HG02981 (cell line): Measurements from ENCODE around the gene CAMK2A.
"Not testable (repeated sequence)": the region's sequence is repeated elsewhere in the genome, so short reads cannot be mapped to it uniquely, and the experiment has no call there.

Experiments
- ATAC-seq: cut with Tn5 transposase; IDR thresholded peaks from one replicate; pipeline ENCODE4 v1.9.1; 2021; ENCODE audit warnings: mild to moderate bottlenecking, moderate library complexity; ENCODE audit not compliant: unreplicated experiment

The CAMK2A gene

GRCh38 chr5:150256410-150257064 is 33.0 kb downstream of the CAMK2A start:
- no peak for ATAC-seq

DNA sequence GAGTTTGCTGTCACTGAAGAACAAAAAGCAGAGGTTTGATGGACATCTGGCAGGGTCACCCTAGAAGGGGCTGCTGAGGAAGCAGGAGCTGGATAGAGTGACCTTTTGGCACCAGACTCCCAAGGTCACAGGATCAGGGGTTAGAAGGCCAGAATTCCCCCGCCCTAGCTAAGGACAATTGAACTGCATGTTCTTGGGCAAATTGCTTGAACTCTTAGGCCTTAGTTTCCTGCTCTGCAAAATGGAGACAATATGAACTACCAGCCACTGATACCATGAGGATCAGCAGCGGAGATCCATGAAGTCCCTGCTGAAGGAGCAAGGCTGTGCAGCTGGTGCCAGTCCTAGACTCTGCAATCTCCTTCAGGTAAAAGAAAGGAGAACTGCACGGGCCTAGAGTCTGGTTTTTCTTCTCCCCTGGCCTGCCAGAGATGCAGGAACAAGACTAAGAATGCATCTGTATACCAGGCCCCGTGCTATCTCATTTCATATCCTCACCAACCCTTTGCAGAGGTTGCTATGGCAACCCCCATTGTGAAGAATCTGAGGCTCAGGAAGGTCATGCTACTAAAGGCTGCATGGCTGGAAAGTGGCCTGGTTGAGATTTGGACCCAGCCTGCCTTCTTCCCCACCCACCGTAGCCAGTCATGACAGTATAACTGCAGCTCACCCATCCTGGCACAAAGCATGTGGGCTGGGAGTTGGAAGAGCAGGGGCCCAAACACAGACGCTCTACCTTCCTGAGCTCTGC is 33.7 kb downstream of the CAMK2A start:
- no peak for ATAC-seq

DNA sequence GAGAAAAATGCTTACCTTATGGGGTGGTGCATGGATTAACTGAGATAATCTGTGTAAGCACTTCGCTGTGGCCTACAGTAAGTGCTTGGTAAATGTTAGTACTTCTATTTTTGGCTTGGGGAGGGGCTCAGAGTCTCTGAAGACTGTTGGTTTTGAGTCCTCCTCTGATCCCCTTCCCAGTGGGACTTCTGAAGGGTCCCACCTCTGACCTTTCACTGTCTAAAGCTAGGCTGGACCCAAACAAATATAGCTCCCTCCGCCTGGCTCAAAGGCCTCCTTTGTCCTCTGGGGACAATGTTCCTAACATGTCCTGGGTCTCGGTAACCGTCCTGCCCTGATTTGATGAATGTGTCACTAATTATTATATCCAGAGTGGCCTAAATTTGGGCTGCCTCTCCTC is 34.8 kb downstream of the CAMK2A start:
- no peak for ATAC-seq

- ATAC-seq: no peak
Observed at GRCh38 chr5:150254363-150254762, 35.2 kb downstream of the CAMK2A start.

DNA sequence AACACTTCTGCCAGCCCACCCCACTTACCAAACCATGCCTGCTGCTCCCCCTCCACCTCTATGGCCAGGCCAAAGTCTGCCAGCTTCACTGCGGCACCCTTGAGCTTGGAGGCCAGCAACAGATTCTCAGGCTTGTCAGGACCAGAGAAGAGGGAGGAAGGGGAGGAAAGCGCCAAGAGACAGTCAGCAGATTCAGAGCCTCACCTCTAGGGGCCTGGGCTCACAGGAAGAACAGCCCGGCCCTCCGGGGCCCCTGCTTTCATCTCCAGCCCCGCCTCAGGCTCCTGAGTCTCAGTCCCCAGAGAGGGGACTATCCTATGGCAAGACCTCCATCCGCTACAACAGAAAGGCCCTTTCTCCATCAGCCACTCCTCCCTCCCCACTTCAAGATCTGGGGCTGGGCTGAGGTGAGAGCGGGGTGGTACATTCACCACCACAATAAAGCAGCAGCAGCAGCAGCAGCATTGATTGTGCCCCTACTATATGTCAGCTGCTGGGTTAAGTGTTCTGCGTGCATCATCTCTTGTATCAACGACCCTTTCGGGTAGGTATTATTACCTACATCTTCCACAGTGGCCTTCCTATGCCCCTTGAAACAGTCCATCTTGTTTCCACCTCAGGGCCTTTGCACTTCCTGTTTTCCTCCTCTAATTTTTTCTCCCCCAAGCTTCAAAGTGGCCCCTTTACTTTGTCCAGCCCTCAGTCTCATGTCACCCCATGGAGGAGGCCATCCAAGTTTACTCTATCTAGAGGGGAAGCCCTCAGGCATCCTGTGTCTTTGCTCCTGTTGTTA is 36.0 kb downstream of the CAMK2A start:
- ATAC-seq: no peak

DNA sequence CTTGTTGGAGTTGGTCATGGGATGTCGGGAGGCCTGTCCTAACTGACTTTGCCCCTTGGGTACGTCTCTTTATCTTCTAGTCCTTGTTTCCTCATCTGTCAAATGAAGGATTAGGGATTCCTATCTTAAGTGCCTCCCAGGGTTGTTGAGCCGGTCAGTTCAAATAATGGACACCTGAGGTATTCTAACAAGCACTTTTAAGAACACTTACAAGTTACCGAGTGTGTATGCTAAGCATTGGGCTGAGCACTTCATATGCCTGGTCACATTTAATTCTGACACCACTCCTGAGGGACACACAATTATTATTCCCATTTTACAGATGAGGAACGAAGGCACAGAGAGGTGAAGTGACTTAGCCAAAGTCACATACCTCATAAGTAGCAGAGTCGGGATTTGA is 37.1 kb downstream of the CAMK2A start:
- no peak for ATAC-seq

DNA sequence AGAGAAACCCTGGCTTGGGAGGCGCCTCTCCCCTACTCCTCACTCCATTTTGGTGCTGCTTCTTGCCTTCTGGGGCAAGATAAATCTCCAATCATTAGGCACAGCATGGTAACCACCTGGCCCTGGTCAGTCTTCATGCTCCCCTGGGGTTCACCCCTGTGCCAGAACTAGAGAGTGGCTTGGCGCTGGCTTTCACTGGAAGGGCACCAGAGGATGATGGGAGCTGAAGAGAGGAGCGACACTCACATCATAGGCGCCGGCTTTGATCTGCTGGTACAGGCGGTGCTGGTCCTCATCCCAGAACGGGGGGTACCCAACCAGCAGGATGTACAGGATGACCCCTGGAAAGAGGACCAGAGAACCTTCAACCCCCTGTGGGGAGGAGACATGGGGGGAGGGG is 38.1 kb downstream of the CAMK2A start:
- no peak for ATAC-seq

- no peak for ATAC-seq
Observed at GRCh38 chr5:150249744-150250143, 39.8 kb downstream of the CAMK2A start.

- ATAC-seq: no peak
Observed at GRCh38 chr5:150248946-150249345, 40.6 kb downstream of the CAMK2A start.

GRCh38 chr5:150248493-150248892 is 41.1 kb downstream of the CAMK2A start:
- not testable (repeated sequence) for ATAC-seq

DNA sequence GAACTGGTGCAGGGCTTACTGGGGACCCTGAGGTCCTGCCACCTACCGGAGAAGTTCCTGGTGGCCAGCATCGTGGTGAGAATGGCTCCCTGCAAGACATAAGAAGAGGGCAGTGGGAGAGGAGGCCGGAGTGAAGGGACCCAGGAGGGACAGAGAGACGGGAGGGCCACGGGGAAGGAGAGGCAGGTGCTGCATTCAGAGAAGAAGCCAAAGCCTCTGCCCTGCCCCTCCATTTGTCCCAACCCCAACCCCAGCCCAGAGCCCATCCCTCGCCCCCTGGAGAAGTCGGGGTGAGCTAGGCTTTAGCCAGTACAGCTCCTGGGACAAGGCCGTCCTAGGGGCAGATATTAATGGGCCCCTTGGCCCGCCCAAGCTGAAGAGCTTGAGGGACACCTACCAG is 41.8 kb downstream of the CAMK2A start:
- ATAC-seq: no peak

DNA sequence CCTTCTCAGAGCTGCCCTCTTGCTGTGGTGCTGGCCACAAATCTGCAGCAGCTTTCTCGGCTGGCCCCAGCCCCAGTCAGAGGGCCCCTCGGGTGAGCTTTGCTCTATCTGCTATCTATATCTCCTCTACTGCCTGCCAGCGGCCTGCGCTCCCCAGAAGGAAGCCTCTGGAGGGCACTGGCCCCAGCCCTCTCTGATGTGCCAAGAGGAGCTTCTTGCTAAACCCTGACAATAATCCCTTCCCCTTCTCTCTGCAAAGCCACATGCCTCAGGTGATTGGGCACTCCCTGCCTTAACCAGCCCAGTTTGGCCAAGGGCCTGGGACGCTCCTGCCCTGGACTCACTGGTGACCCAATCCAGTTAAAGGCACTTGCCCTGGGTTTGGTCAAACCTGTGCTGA is 42.7 kb downstream of the CAMK2A start:
- no peak for ATAC-seq

DNA sequence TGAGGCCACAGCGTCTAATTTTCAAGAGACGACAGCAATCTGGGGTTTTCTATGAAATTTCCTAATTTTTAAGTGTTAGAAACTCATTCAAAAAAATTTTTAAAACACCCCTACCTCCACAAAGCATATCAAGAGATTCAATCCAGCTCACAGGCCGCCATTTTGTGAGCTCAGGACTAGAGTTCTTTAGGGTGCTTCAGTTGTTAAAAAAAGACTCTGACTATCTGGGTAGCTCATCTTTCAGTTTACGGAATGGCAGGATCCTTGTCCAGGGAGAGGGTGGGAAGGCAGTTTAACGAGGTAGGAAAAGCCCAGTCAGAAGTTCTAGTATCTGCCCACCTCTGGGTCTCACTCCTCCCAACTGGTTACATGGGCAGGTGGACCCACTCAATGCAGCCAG is 43.1 kb downstream of the CAMK2A start:
- ATAC-seq: no peak

DNA sequence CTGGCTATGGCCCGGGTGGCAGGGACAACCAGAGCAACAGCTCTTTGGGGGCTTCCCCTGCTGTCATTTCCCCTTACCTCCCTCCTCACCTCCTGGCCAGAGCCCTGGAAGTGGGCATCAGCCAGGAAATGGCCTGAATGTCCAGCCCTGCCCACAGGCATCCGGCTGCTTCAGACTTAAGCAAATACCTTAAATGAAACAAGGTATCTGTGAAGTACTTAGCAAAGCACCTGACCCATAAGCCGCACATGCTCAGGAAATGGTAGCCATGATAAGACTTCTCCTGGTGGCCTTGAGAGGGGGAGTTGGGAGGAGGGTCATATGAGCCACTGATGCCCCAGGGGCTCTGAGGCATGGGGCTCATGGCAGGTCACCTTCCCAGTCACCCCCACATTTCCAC is 43.8 kb downstream of the CAMK2A start:
- ATAC-seq: no peak

GRCh38 chr5:150245111-150245789 is 44.3 kb downstream of the CAMK2A start:
- ATAC-seq: no peak

GRCh38 chr5:150244209-150244608 is 45.4 kb downstream of the CAMK2A start:
- no peak for ATAC-seq

- no peak for ATAC-seq
Observed at GRCh38 chr5:150243590-150243989, 46.0 kb downstream of the CAMK2A start.

GRCh38 chr5:150242251-150242894 is 47.2 kb downstream of the CAMK2A start:
- no peak for ATAC-seq

DNA sequence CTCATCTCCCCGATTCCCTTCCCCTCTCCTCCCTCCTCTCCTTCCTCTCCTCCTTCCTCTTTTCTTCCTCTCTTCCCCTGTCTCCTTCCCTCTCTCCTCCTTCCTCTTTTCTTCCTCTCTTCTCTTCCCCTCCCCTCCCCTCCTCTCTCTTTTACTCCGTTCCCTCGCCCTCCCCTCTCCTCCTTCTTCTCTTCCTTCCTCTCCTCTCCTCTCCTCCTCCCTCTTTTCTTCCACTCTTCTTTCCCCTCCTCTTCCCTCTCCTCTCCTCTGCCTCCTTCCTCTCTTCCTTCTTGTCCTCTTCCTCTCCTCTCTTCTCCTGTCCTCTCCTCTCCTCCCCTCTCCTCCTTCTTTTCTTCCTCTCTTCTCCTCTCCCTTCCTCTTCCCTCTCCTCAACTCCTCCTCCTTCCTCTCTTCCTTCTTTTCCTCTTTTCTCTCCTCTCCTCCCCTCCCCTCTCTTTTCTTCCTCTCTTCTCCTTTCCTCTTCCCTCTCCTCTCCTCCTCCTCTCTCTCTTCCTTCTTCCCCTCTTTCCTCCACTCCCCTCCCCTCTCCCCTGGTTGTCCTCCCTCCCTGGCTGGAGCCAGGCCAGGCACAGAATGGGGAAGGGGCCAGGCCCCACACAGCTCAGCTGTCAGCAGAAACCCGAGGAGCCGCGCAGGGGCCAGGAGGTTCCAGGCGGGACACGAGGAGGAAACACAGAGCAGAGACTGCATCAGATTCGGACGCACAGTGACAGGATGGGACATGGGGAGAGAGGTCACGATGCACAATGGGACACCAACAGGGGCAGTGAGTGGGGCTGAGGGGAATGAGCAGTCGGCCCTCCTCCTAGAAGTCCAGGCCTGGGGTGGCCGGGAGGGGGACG is 48.0 kb downstream of the CAMK2A start:
- no peak for ATAC-seq

GRCh38 chr5:150239794-150240122 is 49.8 kb downstream of the CAMK2A start:
- no peak for ATAC-seq
